SK-N-SH (cell line): ENCODE measurements around the gene MT1F.

ENCODE experiments used
- JUND ChIP-seq: IDR thresholded peaks from 2 replicates; pipeline ENCODE4 v1.4.0; 2012
- POLR2AphosphoS5 ChIP-seq: IDR thresholded peaks from 2 replicates; pipeline ENCODE4 v1.6.1; 2012; ENCODE audit warnings: low read depth, low read length
- RXRA ChIP-seq: IDR thresholded peaks from 2 replicates; pipeline ENCODE4 v1.4.0; 2012; ENCODE audit warnings: low read depth, mild to moderate bottlenecking, borderline replicate concordance
- SIN3A ChIP-seq: IDR thresholded peaks from 2 replicates; pipeline ENCODE4 v1.6.1; 2012; ENCODE audit warnings: low read depth, mild to moderate bottlenecking, low read length, moderate library complexity, borderline replicate concordance
- TAF1 ChIP-seq: IDR thresholded peaks from 2 replicates; pipeline ENCODE4 v1.6.1; 2012; ENCODE audit warnings: low read depth, mild to moderate bottlenecking, low read length, moderate library complexity, borderline replicate concordance
- TF ChIP-seq, protein P1 (sequence below): fragments of 200-600 bp; sonication (generic); IDR thresholded peaks from 2 replicates; pipeline ENCODE4 v1.6.1; 2017; ENCODE audit warnings: antibody characterized with exemption, mild to moderate bottlenecking, moderate library complexity

DNA sequence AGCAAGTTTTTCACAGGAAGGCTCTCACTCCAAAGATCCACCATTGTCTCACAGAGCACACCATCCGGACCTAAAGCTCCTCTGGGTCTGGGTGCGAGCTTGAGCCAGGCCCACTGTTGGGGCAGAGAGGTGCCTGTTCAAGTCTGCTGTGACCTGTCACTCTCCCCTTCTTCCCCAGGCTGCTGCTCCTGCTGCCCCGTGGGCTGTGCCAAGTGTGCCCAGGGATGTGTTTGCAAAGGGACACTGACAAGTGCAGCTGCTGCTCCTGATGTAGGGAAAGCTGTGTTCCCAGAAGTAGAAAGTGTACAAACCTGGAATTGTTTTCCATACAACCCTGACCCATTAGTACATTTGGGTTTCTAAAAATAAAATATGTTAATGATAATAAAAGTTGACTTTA, 19.7 kb downstream of the MT1F start:
- TF ChIP-seq SIN3A (no peak), POLR2AphosphoS5 (no peak), JUND (no peak), RXRA (no peak), TAF1 (no peak)
- TF ChIP-seq, protein P1, sequence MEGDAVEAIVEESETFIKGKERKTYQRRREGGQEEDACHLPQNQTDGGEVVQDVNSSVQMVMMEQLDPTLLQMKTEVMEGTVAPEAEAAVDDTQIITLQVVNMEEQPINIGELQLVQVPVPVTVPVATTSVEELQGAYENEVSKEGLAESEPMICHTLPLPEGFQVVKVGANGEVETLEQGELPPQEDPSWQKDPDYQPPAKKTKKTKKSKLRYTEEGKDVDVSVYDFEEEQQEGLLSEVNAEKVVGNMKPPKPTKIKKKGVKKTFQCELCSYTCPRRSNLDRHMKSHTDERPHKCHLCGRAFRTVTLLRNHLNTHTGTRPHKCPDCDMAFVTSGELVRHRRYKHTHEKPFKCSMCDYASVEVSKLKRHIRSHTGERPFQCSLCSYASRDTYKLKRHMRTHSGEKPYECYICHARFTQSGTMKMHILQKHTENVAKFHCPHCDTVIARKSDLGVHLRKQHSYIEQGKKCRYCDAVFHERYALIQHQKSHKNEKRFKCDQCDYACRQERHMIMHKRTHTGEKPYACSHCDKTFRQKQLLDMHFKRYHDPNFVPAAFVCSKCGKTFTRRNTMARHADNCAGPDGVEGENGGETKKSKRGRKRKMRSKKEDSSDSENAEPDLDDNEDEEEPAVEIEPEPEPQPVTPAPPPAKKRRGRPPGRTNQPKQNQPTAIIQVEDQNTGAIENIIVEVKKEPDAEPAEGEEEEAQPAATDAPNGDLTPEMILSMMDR: no peak
